ENCODE measurements around the gene SLC6A3.

DNA sequence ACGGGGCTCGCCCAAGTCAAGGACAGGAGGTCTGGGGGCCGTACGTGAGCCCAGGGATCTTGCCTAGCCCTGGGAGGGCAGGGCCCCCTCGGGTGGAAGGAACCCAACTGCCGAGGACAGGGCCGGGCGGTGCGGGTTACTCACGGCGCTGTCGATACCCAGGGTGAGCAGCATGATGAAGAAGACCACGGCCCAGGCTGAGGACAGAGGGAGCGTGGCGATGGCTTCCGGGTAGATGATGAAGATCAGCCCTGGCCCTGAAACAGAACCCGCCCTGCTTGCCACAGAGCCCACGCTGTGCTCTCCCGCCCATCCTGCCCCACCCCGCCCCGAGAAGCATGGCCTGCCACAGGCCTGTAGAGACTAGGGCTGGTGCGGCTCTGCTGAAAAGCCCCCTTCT lies 34.1 kb downstream of the SLC6A3 start:
- TF ChIP-seq, protein P1, sequence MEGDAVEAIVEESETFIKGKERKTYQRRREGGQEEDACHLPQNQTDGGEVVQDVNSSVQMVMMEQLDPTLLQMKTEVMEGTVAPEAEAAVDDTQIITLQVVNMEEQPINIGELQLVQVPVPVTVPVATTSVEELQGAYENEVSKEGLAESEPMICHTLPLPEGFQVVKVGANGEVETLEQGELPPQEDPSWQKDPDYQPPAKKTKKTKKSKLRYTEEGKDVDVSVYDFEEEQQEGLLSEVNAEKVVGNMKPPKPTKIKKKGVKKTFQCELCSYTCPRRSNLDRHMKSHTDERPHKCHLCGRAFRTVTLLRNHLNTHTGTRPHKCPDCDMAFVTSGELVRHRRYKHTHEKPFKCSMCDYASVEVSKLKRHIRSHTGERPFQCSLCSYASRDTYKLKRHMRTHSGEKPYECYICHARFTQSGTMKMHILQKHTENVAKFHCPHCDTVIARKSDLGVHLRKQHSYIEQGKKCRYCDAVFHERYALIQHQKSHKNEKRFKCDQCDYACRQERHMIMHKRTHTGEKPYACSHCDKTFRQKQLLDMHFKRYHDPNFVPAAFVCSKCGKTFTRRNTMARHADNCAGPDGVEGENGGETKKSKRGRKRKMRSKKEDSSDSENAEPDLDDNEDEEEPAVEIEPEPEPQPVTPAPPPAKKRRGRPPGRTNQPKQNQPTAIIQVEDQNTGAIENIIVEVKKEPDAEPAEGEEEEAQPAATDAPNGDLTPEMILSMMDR (IDR thresholded peaks at IDR 0.05): no peak
- TF ChIP-seq POLR2A (IDR thresholded peaks at IDR 0.05) (no peak), EP300 (IDR thresholded peaks at IDR 0.05) (no peak)

Measured in tibial nerve (tissue), 4 donors.